HL-60 (cell line): Measurements from ENCODE around the gene WDR27.

Experiments
- DNase-seq, 2 experiments: peaks; one replicate each; pipeline ENCODE4 v3.0.0-alpha.2; 2010 to 2020; ENCODE audit warnings: low read depth in 1 of 2, low spot score in 1 of 2
- H3K27ac ChIP-seq: fragments of 250-450 bp; sonication (Bioruptor Pico); replicated peaks from 2 replicates; pipeline ENCODE4 v1.5.1; 2020; ENCODE audit warnings: mild to moderate bottlenecking, moderate library complexity
- H3K27me3 ChIP-seq: fragments of 250-450 bp; sonication (Bioruptor Pico); 2 replicates; pipeline ENCODE4 v1.5.1; 2021; ENCODE audit warnings: mild to moderate bottlenecking, moderate library complexity; ENCODE audit not compliant: insufficient read depth, poor library complexity, severe bottlenecking
- H3K4me3 ChIP-seq: replicated peaks from 2 replicates; pipeline ENCODE4 v1.5.1; 2011; ENCODE audit warnings: mild to moderate bottlenecking, control low read depth, low read length; ENCODE audit not compliant: insufficient read depth
- CTCF ChIP-seq: IDR thresholded peaks from one replicate; pipeline ENCODE4 v1.5.1; 2011; ENCODE audit warnings: low read length, control low read depth, inconsistent platforms; ENCODE audit not compliant: insufficient read depth
- GABPA ChIP-seq: IDR thresholded peaks from 2 replicates; pipeline ENCODE4 v1.6.1; 2012; ENCODE audit warnings: low read depth
- POLR2AphosphoS5 ChIP-seq: IDR thresholded peaks from 2 replicates; pipeline ENCODE4 v1.6.1; 2012; ENCODE audit warnings: low read depth
- REST ChIP-seq: IDR thresholded peaks from 2 replicates; pipeline ENCODE4 v1.6.1; 2012; ENCODE audit warnings: low read depth; ENCODE audit not compliant: insufficient replicate concordance
- SPI1 ChIP-seq: IDR thresholded peaks from 2 replicates; pipeline ENCODE4 v1.6.1; 2012; ENCODE audit warnings: low read depth, mild to moderate bottlenecking, borderline replicate concordance

WDR27 gene

GRCh38 chr6:169724494-169725124, 22.8 kb upstream of the WDR27 start, which contains the start of gene PHF10:
Gene PHF10 (minus strand): TSS chr6:169724500. CDS start chr6:169723931, 569 bp downstream.
- Histone ChIP-seq H3K27me3 (no peaks in the 10 kb centered on the region), H3K27ac (peak within 1 kb of the TSS; percentile 81), H3K4me3 (peak within 1 kb of the TSS; percentile 70)
- TF ChIP-seq GABPA, result no peak
- TF ChIP-seq REST, result peak; percentile 34
- TF ChIP-seq POLR2AphosphoS5, result peak; percentile 66
- no peak for TF ChIP-seq SPI1
- DNase-seq, result peak; percentile 43 to 44

- H3K27ac ChIP-seq, result no peak overlapping the region
- peak overlapping the region; percentile 28 for H3K4me3 ChIP-seq
- peak in 1 of 2 experiments; percentile 7 for DNase-seq
- TF ChIP-seq POLR2AphosphoS5, result 0 out of 2 replicates have a peak, but pooled peaks have one; percentile 12
- TF ChIP-seq GABPA, result no peak
- no peaks in the 10 kb centered on the region for H3K27me3 ChIP-seq
These were observed 22.2 kb upstream of the WDR27 start for GRCh38 chr6:169723991-169724493.

GRCh38 chr6:169723200-169723909, 21.5 kb upstream of the WDR27 start:
- Histone ChIP-seq H3K27ac (peak overlapping the region; percentile 73), H3K4me3 (peak overlapping the region; percentile 70), H3K27me3 (no peaks in the 10 kb centered on the region)
- DNase-seq, result peak in 1 of 2 experiments; percentile 67
- no peak for TF ChIP-seq SPI1
- TF ChIP-seq CTCF, result no peak
- TF ChIP-seq POLR2AphosphoS5, result 0 out of 2 replicates have a peak, but pooled peaks have one; percentile 4

GRCh38 chr6:169722362-169723199, 20.8 kb upstream of the WDR27 start:
- peak overlapping the region; percentile 73 for H3K27ac ChIP-seq

More at GRCh38 chr6:169722362-169723199, 20.8 kb upstream of the WDR27 start:
- Histone ChIP-seq H3K4me3 (peak overlapping the region; percentile 70), H3K27me3 (no peaks in the 10 kb centered on the region)
- TF ChIP-seq REST (no peak), POLR2AphosphoS5 (peak; percentile 53; the same call in 1 of the 2 replicates), GABPA (no peak), SPI1 (no peak), CTCF (no peak)
- peak; percentile 42 to 73 for DNase-seq
